DND-41 (cell line): ENCODE data around the gene LRTM2.

Experiments used
- ATAC-seq: fragments of 200-7000 bp; cut with Tn5 transposase; 3 replicates; pipeline ENCODE4 v1.9.1; 2021; ENCODE audit warnings: low read depth; ENCODE audit not compliant: insufficient read depth
- DNase-seq: peaks from one replicate; pipeline ENCODE4 v3.0.0-alpha.2; 2020
- H2AFZ ChIP-seq: 2 replicates; pipeline ENCODE4 v1.6.0; 2012; ENCODE audit warnings: low read depth, low read length
- H3K27ac ChIP-seq: 2 replicates; pipeline ENCODE4 v1.5.1; 2012; ENCODE audit warnings: low read length, inconsistent platforms
- H3K27me3 ChIP-seq: fragments of 200-600 bp; sonication (generic); 2 replicates; pipeline ENCODE4 v1.6.0; 2012; ENCODE audit warnings: low read length, mild to moderate bottlenecking, inconsistent platforms; ENCODE audit not compliant: insufficient read depth, poor library complexity
- H3K36me3 ChIP-seq: 2 replicates; pipeline ENCODE4 v1.5.1; 2012; ENCODE audit warnings: low read length, inconsistent platforms; ENCODE audit not compliant: insufficient read depth
- H3K4me1 ChIP-seq: 2 replicates; pipeline ENCODE4 v1.5.1; 2012; ENCODE audit warnings: mild to moderate bottlenecking, low read length; ENCODE audit not compliant: insufficient read depth
- H3K4me2 ChIP-seq: 2 replicates; pipeline ENCODE4 v1.6.0; 2012; ENCODE audit warnings: mild to moderate bottlenecking, moderate library complexity, low read length, inconsistent platforms; ENCODE audit not compliant: insufficient read depth
- H3K4me3 ChIP-seq, 2 experiments: fragments of 200-600 bp in 1 of 2; shearing (Covaris generic) in 1 of 2; 2 replicates each; pipeline ENCODE4 v1.5.1; 2012 to 2016; ENCODE audit warnings: inconsistent platforms in 2 of 2, low read length in 2 of 2, mild to moderate bottlenecking in 2 of 2, low read depth in 1 of 2, moderate library complexity in 1 of 2
- H3K79me2 ChIP-seq: 2 replicates; pipeline ENCODE4 v1.6.0; 2012; ENCODE audit warnings: low read length, inconsistent platforms; ENCODE audit not compliant: insufficient read depth
- H3K9ac ChIP-seq: 2 replicates; pipeline ENCODE4 v1.6.0; 2012; ENCODE audit warnings: low read depth, mild to moderate bottlenecking, inconsistent platforms, low read length, moderate library complexity
- H3K9me3 ChIP-seq: 2 replicates; pipeline ENCODE4 v1.5.1; 2012; ENCODE audit warnings: low read length, moderate library complexity, mild to moderate bottlenecking, inconsistent platforms; ENCODE audit not compliant: insufficient read depth, severe bottlenecking
- H4K20me1 ChIP-seq: 2 replicates; pipeline ENCODE4 v1.6.0; 2012; ENCODE audit warnings: low read length; ENCODE audit not compliant: insufficient read depth
- EZH2 ChIP-seq: IDR thresholded peaks from 3 replicates; pipeline ENCODE4 v1.6.1; 2012; ENCODE audit warnings: borderline replicate concordance, low read depth, mild to moderate bottlenecking, moderate library complexity, low read length, inconsistent platforms; ENCODE audit not compliant: severe bottlenecking
- TF ChIP-seq, protein P1 (sequence below): IDR thresholded peaks from 2 replicates; pipeline ENCODE4 v1.5.1; 2012; ENCODE audit warnings: borderline replicate concordance, low read length, moderate library complexity, mild to moderate bottlenecking; ENCODE audit not compliant: poor library complexity, severe bottlenecking; ENCODE audit errors: extremely low read depth

LRTM2 gene

GRCh38 chr12:1872448-1872847, 52.1 kb downstream of the LRTM2 start:
- Histone ChIP-seq H3K4me3 (no peak overlapping the region), H2AFZ (no peak overlapping the region), H4K20me1 (no peaks in the 10 kb centered on the region), H3K9me3 (peaks cover 5% of the 10 kb centered on the region), H3K27ac (no peak overlapping the region), H3K4me1 (no peaks in the 10 kb centered on the region), H3K27me3 (peaks cover 16% of the 10 kb centered on the region), H3K4me2 (no peak overlapping the region), H3K79me2 (no peaks in the 10 kb centered on the region), H3K36me3 (no peaks in the 10 kb centered on the region), H3K9ac (no peak overlapping the region)
- DNase-seq (no peak), ATAC-seq (no peak)
- TF ChIP-seq, protein P1, sequence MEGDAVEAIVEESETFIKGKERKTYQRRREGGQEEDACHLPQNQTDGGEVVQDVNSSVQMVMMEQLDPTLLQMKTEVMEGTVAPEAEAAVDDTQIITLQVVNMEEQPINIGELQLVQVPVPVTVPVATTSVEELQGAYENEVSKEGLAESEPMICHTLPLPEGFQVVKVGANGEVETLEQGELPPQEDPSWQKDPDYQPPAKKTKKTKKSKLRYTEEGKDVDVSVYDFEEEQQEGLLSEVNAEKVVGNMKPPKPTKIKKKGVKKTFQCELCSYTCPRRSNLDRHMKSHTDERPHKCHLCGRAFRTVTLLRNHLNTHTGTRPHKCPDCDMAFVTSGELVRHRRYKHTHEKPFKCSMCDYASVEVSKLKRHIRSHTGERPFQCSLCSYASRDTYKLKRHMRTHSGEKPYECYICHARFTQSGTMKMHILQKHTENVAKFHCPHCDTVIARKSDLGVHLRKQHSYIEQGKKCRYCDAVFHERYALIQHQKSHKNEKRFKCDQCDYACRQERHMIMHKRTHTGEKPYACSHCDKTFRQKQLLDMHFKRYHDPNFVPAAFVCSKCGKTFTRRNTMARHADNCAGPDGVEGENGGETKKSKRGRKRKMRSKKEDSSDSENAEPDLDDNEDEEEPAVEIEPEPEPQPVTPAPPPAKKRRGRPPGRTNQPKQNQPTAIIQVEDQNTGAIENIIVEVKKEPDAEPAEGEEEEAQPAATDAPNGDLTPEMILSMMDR, result no peak
- no peak for TF ChIP-seq EZH2

DNA sequence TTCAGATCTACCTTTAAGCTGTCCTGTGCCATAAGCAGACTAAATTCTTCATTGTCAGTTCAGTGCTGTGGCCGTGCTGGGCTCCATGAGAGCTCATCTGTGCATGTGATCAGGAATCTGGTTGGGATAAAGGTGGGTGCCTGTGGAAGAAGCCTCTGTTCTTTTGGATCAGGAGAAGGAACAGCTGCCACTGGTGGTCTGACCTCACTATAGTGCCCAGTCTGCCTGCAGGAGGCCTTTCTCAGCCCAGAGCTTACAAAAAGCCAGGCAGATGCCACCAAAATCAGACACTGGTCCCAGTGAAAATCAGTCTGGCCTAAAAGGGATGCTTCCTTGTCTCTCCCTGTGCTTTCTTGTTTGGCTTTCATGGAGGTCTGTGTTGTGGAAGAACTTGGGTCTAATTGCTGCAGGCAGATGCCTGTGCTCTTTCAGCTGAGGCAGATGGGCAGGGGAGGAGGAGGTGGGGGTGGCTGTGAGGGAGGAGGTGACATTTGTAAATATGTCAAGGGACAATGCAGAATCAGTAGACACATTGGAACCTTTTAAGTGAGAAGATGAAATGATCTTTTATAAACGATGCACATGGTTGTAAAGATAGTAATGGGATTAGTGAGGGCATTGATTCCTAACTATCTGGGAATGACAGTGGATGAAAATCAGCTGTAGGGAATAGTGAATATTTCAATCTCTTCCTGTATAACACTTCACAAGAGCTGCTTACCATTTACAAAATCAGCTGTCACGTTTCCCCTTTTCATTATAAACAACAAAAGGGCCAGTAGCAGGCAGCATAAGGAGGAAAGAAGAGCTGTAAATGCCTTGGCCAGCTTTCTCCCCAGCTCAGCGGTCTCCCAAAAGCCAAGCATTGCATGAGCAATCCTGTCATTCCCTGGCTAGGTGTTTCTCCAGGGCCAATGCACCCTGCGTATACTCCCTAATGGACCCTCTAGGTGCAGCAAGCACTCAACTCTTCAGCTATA, 53.5 kb downstream of the LRTM2 start:
- Histone ChIP-seq H3K4me2 (no peak overlapping the region), H3K27me3 (peaks cover 11% of the 10 kb centered on the region), H3K27ac (no peak overlapping the region), H3K4me1 (no peaks in the 10 kb centered on the region), H4K20me1 (no peaks in the 10 kb centered on the region), H2AFZ (no peak overlapping the region), H3K79me2 (no peaks in the 10 kb centered on the region), H3K9ac (no peak overlapping the region), H3K36me3 (no peaks in the 10 kb centered on the region), H3K9me3 (peaks cover 5% of the 10 kb centered on the region), H3K4me3 (no peak overlapping the region)
- TF ChIP-seq EZH2, result no peak
- TF ChIP-seq, protein P1, result no peak
- ATAC-seq, result no peak
- DNase-seq, result no peak

DNA sequence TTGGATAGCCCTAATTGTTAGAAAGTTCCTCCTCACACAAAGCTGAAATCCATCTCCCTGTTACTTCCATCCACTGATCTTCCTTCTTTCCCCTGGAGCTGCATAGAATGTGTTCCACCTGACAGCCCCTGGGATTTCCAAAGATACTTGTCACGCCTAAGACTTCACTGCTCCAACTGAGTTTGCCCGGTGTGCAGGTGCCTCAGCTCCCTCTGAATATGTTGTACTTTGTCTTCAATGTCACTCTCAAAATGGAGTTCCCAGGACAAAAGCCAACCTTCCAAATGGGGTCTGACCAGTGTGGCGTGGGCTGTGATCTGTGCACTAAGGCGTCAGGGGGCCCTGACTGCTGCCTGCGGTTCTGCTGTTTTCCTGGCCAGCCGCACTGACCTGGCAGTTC, 55.2 kb downstream of the LRTM2 start:
- H3K27me3 ChIP-seq, result peaks cover 11% of the 10 kb centered on the region
- no peak for DNase-seq
- no peak overlapping the region for H3K4me3 ChIP-seq
- no peak overlapping the region for H3K9ac ChIP-seq
- no peaks in the 10 kb centered on the region for H3K79me2 ChIP-seq
- H3K4me1 ChIP-seq, result no peaks in the 10 kb centered on the region
- H3K27ac ChIP-seq, result no peak overlapping the region
- no peak for ATAC-seq
- TF ChIP-seq, protein P1, result no peak
- TF ChIP-seq EZH2, result no peak
- no peak overlapping the region for H2AFZ ChIP-seq
- H3K36me3 ChIP-seq, result no peaks in the 10 kb centered on the region
- no peak overlapping the region for H3K4me2 ChIP-seq
- peaks cover 5% of the 10 kb centered on the region for H3K9me3 ChIP-seq
- H4K20me1 ChIP-seq, result no peaks in the 10 kb centered on the region
